H1 (cell line): ENCODE results near the gene SLC24A5.

Experiments used
- CTCF ChIP-seq, 3 experiments: IDR thresholded peaks; 1 replicate in 2 of 3; 2 replicates in 1 of 3; pipeline versions ENCODE4 v1.5.1 to v1.6.1; 2011; ENCODE audit warnings: low read length in 3 of 3, mild to moderate bottlenecking in 3 of 3, inconsistent platforms in 2 of 3, low read depth in 1 of 3, moderate library complexity in 1 of 3; ENCODE audit not compliant: insufficient read depth in 1 of 3; ENCODE audit errors: control extremely low read depth in 1 of 3
- POLR2A ChIP-seq, 2 experiments: IDR thresholded peaks; 1 replicate in 1 of 2; 2 replicates in 1 of 2; pipeline ENCODE4 v1.6.1; 2011; ENCODE audit warnings: low read depth in 2 of 2, low read length in 2 of 2, mild to moderate bottlenecking in 2 of 2; ENCODE audit errors: control extremely low read depth in 1 of 2

GRCh38 chr15:48144889-48145288, 24.1 kb downstream of the SLC24A5 start:
- no peak for TF ChIP-seq CTCF (IDR thresholded peaks at IDR 0.05; ENCODE audit: control extremely low read depth in 1 of 3, insufficient read depth in 1 of 3, low read depth in 1 of 3, low read length in 3 of 3)
- TF ChIP-seq POLR2A (IDR thresholded peaks at IDR 0.05; ENCODE audit: control extremely low read depth in 1 of 2, low read depth in 2 of 2, low read length in 2 of 2), result no peak
